ENCODE data around the gene KCTD21.
"Not testable (repeated sequence)": the region's sequence is repeated elsewhere in the genome, so short reads cannot be mapped to it uniquely, and the experiment has no call there.

KCTD21 gene

GRCh38 chr11:78188286-78189173 is at the start of gene KCTD21, which contains the start of gene USP35:
TSS of gene KCTD21 (minus strand) at chr11:78188626. CDS start at chr11:78174554, 14,072 bp downstream.
TSS of gene USP35 (plus strand) at chr11:78188919. CDS start at chr11:78196246, 7,327 bp downstream.
- Mint-ChIP-seq H3K4me3 (peak within 1 kb of the TSS; percentile 98), H3K27ac (peak within 1 kb of the TSS; percentile 94), H3K36me3 (ENCODE audit: low read depth) (peaks cover 14% of the 10 kb centered on the region), H3K4me1 (ENCODE audit: low read depth) (peaks cover 39% of the 10 kb centered on the region), H3K9me3 (no peaks in the 10 kb centered on the region), H3K27me3 (ENCODE audit: low read depth) (no peaks in the 10 kb centered on the region)
- DNase-seq (ENCODE audit: low spot score): peak; percentile 96

GRCh38 chr11:78237293-78238046 is 49.0 kb upstream of the KCTD21 start:
- no peaks in the 10 kb centered on the region for H3K27me3 Mint-ChIP-seq (ENCODE audit: low read depth)
- peaks cover 33% of the 10 kb centered on the region for H3K4me1 Mint-ChIP-seq (ENCODE audit: low read depth)
- H3K9me3 Mint-ChIP-seq: peaks cover 40% of the 10 kb centered on the region
- no peak for DNase-seq (ENCODE audit: low spot score)
- H3K27ac Mint-ChIP-seq: no peak overlapping the region
- H3K36me3 Mint-ChIP-seq (ENCODE audit: low read depth): peaks cover 83% of the 10 kb centered on the region
- no peak overlapping the region for H3K4me3 Mint-ChIP-seq

GRCh38 chr11:78234006-78234405 is 45.6 kb upstream of the KCTD21 start:
- H3K9me3 Mint-ChIP-seq: peaks cover 17% of the 10 kb centered on the region
- peaks cover 57% of the 10 kb centered on the region for H3K4me1 Mint-ChIP-seq (ENCODE audit: low read depth)
- H3K27me3 Mint-ChIP-seq (ENCODE audit: low read depth): no peaks in the 10 kb centered on the region
- no peak overlapping the region for H3K27ac Mint-ChIP-seq
- no peak overlapping the region for H3K4me3 Mint-ChIP-seq
- H3K36me3 Mint-ChIP-seq (ENCODE audit: low read depth): peaks cover 82% of the 10 kb centered on the region
- DNase-seq (ENCODE audit: low spot score): no peak

- not testable (repeated sequence) for H3K27me3 Mint-ChIP-seq (ENCODE audit: low read depth); H3K4me3 Mint-ChIP-seq; DNase-seq (ENCODE audit: low spot score)
- Mint-ChIP-seq H3K27ac (peak overlapping the region; percentile 8), H3K4me1 (ENCODE audit: low read depth) (peaks cover 61% of the 10 kb centered on the region), H3K36me3 (ENCODE audit: low read depth) (peaks cover 80% of the 10 kb centered on the region), H3K9me3 (peaks cover 11% of the 10 kb centered on the region)
Observed at GRCh38 chr11:78233046-78233445, 44.6 kb upstream of the KCTD21 start.

- Mint-ChIP-seq H3K4me3 (no peak overlapping the region), H3K9me3 (peaks cover 1% of the 10 kb centered on the region), H3K27me3 (ENCODE audit: low read depth) (no peaks in the 10 kb centered on the region), H3K27ac (peak overlapping the region; percentile 41), H3K4me1 (ENCODE audit: low read depth) (peaks cover 63% of the 10 kb centered on the region), H3K36me3 (ENCODE audit: low read depth) (peaks cover 77% of the 10 kb centered on the region)
- no peak for DNase-seq (ENCODE audit: low spot score)
Observed at GRCh38 chr11:78231962-78232501, 43.6 kb upstream of the KCTD21 start.

GRCh38 chr11:78230161-78230877 is 41.9 kb upstream of the KCTD21 start:
- Mint-ChIP-seq H3K9me3 (no peaks in the 10 kb centered on the region), H3K36me3 (ENCODE audit: low read depth) (peaks cover 73% of the 10 kb centered on the region), H3K27ac (peak overlapping the region; percentile 74), H3K4me3 (peak overlapping the region; percentile 7), H3K27me3 (ENCODE audit: low read depth) (no peaks in the 10 kb centered on the region), H3K4me1 (ENCODE audit: low read depth) (peaks cover 58% of the 10 kb centered on the region)
- DNase-seq (ENCODE audit: low spot score): no peak

- Mint-ChIP-seq H3K27ac (peak overlapping the region; percentile 22), H3K4me3 (no peak overlapping the region), H3K36me3 (ENCODE audit: low read depth) (peaks cover 80% of the 10 kb centered on the region), H3K27me3 (ENCODE audit: low read depth) (no peaks in the 10 kb centered on the region), H3K4me1 (ENCODE audit: low read depth) (peaks cover 67% of the 10 kb centered on the region), H3K9me3 (no peaks in the 10 kb centered on the region)
- no peak for DNase-seq (ENCODE audit: low spot score)
Observed at GRCh38 chr11:78229106-78229505, 40.7 kb upstream of the KCTD21 start.

GRCh38 chr11:78228467-78228866 is 40.0 kb upstream of the KCTD21 start:
- no peak for DNase-seq (ENCODE audit: low spot score)
- no peak overlapping the region for H3K4me3 Mint-ChIP-seq
- H3K9me3 Mint-ChIP-seq: no peaks in the 10 kb centered on the region
- H3K27me3 Mint-ChIP-seq (ENCODE audit: low read depth): no peaks in the 10 kb centered on the region
- peak overlapping the region; percentile 22 for H3K27ac Mint-ChIP-seq
- peaks cover 80% of the 10 kb centered on the region for H3K36me3 Mint-ChIP-seq (ENCODE audit: low read depth)
- H3K4me1 Mint-ChIP-seq (ENCODE audit: low read depth): peaks cover 70% of the 10 kb centered on the region

- Mint-ChIP-seq H3K9me3 (no peaks in the 10 kb centered on the region), H3K36me3 (ENCODE audit: low read depth) (peaks cover 81% of the 10 kb centered on the region), H3K27ac (peak overlapping the region; percentile 88), H3K27me3 (ENCODE audit: low read depth) (no peaks in the 10 kb centered on the region), H3K4me3 (no peak overlapping the region), H3K4me1 (ENCODE audit: low read depth) (peaks cover 71% of the 10 kb centered on the region)
- DNase-seq (ENCODE audit: low spot score): no peak
Observed at GRCh38 chr11:78227921-78228320, 39.5 kb upstream of the KCTD21 start.

- peak; percentile 27 for DNase-seq (ENCODE audit: low spot score)
- Mint-ChIP-seq H3K4me1 (ENCODE audit: low read depth) (peaks cover 64% of the 10 kb centered on the region), H3K27me3 (ENCODE audit: low read depth) (no peaks in the 10 kb centered on the region), H3K9me3 (no peaks in the 10 kb centered on the region), H3K27ac (peak overlapping the region; percentile 88), H3K4me3 (peak overlapping the region; percentile 14), H3K36me3 (ENCODE audit: low read depth) (peaks cover 76% of the 10 kb centered on the region)
Observed at GRCh38 chr11:78226684-78227680, 38.6 kb upstream of the KCTD21 start.

GRCh38 chr11:78224906-78225420 is 36.5 kb upstream of the KCTD21 start:
- Mint-ChIP-seq H3K36me3 (ENCODE audit: low read depth) (peaks cover 78% of the 10 kb centered on the region), H3K27ac (peak overlapping the region; percentile 62), H3K27me3 (ENCODE audit: low read depth) (no peaks in the 10 kb centered on the region), H3K4me1 (ENCODE audit: low read depth) (peaks cover 57% of the 10 kb centered on the region), H3K4me3 (no peak overlapping the region), H3K9me3 (no peaks in the 10 kb centered on the region)
- no peak for DNase-seq (ENCODE audit: low spot score)

- H3K36me3 Mint-ChIP-seq (ENCODE audit: low read depth): peaks cover 77% of the 10 kb centered on the region
- H3K4me3 Mint-ChIP-seq: no peak overlapping the region
- DNase-seq (ENCODE audit: low spot score): no peak
- H3K4me1 Mint-ChIP-seq (ENCODE audit: low read depth): peaks cover 53% of the 10 kb centered on the region
- no peaks in the 10 kb centered on the region for H3K9me3 Mint-ChIP-seq
- H3K27ac Mint-ChIP-seq: peak overlapping the region; percentile 62
- no peaks in the 10 kb centered on the region for H3K27me3 Mint-ChIP-seq (ENCODE audit: low read depth)
Observed at GRCh38 chr11:78224506-78224905, 36.1 kb upstream of the KCTD21 start.
